Coronary artery (tissue), 2 donors: ENCODE data around the gene MINDY3.

ENCODE experiments used
- DNase-seq: peaks from one replicate; pipeline ENCODE4 v3.0.0-alpha.2; 2017; ENCODE audit warnings: low spot score
- H3K27ac ChIP-seq, 2 donors: fragments of 200-600 bp; sonication (generic); one replicate each; pipeline ENCODE4 v1.5.1; 2016 to 2019
- H3K4me3 ChIP-seq: fragments of 200-600 bp; sonication (generic); 2 replicates; pipeline ENCODE4 v1.5.1; 2016; ENCODE audit warnings: mild to moderate bottlenecking, moderate library complexity
- TF ChIP-seq, protein P1 (sequence below): fragments of 200-600 bp; sonication (generic); IDR thresholded peaks from one replicate; pipeline ENCODE4 v1.5.1; 2019; ENCODE audit warnings: antibody characterized with exemption

MINDY3 gene

DNA sequence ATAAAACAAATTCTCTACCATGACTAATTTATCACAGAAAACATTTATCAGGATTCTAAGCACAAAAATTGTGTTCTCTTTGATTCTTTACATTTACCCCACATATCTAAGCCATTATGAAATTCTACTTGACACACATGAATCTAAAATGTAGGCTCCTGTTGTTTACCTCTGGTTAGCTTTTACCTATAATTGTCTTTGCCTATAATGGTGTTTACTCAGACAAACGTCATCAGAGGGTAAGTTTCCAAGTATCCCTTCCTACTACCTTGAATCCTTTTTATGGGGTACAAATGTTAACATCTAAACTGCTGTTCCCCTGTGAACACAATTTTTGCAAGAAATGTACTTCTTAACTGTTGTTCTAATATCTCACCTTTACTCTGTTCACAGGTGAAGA is 63.5 kb downstream of the MINDY3 start:
- H3K27ac ChIP-seq: no peak overlapping the region
- no peak overlapping the region for H3K4me3 ChIP-seq
- TF ChIP-seq, protein P1, sequence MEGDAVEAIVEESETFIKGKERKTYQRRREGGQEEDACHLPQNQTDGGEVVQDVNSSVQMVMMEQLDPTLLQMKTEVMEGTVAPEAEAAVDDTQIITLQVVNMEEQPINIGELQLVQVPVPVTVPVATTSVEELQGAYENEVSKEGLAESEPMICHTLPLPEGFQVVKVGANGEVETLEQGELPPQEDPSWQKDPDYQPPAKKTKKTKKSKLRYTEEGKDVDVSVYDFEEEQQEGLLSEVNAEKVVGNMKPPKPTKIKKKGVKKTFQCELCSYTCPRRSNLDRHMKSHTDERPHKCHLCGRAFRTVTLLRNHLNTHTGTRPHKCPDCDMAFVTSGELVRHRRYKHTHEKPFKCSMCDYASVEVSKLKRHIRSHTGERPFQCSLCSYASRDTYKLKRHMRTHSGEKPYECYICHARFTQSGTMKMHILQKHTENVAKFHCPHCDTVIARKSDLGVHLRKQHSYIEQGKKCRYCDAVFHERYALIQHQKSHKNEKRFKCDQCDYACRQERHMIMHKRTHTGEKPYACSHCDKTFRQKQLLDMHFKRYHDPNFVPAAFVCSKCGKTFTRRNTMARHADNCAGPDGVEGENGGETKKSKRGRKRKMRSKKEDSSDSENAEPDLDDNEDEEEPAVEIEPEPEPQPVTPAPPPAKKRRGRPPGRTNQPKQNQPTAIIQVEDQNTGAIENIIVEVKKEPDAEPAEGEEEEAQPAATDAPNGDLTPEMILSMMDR: no peak
- DNase-seq: no peak

DNA sequence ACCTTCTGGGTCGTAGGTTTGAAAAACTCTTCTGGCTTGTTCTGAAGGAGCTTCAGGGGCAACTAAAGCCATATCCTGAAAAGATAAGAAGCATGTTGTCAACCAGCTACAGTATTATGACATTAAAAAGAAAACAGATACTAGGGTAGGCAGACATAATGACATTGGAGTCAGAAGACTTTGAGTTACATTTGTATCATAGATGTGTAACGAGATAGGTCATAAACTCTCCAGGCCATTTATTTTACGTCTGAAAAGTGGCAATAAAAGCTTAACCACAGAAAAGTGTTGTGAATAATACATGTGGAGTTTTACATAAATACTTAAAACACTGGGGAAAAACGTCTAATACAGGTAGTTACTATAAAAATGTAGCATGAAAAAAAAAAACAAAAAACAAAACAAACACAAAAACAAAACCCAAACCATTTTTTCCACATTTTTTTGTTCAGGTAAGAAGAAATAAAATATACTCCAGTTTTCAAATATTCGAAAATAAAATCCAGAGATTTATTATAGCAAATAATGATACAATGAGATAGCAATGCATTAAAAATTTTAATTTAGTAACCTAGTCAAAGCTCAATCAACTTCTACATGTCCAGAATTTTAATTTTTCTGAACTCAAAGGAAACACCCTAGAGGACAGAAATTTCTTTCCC is 64.1 kb downstream of the MINDY3 start:
- Histone ChIP-seq H3K4me3 (no peak overlapping the region), H3K27ac (no peak overlapping the region)
- TF ChIP-seq, protein P1: no peak
- no peak for DNase-seq

DNA sequence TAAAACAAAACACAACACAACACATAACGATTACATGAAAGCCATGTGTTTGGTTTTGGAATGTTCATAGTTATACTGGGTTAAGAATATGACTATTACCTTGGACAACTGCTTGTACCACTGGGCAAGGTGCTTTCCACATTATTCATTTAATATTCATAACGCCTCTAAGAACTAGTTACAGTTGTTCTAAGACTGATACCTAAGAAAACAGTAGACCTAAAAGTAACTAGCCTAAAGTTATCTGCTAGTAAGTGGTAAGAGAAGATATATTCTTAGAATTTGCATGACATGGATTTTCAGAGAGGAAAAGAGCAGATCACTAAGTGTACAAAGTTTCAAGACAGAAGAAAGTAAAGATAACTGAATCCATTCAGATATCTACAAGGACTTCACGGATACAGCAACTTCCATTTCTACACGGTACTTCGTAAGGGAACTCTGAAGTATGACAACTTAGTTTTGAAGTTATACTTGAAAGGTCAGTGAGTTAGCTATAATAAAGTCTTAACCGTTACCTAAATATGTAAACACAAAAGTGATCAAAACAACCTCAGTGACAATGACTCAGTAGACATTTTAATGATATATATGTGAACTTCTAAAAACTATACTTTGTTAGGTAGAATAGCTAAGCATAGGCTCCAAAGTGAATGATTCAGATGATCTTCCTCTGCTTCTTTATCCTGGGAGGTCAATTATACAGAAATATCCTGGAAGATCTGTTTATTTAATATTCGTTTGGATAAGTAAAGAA is 65.1 kb downstream of the MINDY3 start:
- H3K4me3 ChIP-seq: no peak overlapping the region
- no peak for DNase-seq
- TF ChIP-seq, protein P1: no peak
- H3K27ac ChIP-seq: no peak overlapping the region

DNA sequence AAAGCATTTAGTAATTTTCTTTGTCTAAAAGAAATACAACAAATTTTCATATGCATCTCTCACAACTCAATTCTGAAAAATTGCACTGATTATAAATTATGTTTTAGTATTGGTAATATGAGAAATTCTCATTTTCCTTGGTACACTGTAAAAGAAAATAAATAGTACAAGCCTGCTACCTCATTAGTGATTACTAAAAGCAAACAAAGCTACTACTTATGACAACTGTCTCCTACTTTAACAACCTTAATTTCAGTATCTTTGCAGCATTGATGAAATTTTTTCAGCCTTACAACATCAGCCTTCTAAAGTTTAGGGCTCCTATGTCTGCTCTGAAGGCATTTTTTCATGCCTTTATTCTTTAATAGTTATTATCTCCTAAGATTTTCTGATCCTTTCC is 65.7 kb downstream of the MINDY3 start:
- Histone ChIP-seq H3K4me3 (no peak overlapping the region), H3K27ac (no peak overlapping the region)
- no peak for DNase-seq
- TF ChIP-seq, protein P1: no peak

DNA sequence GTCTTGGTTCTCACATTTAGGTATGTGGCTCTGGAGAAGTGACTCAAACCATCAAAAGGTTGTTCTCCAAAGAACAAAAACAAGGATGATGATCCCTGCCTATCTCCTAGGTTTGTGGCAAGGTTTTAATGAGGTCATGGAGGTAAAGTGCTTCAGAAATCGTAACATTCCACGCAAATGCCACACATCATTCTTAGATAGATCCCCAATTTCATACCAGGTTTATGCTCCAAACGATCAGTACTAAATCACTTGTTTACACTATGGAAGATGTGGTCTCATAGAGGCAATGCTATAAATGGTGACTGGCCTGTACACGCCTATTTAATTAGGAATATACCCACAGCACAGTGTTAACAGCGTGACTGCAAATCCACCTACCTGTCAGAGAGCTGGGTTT is 66.6 kb downstream of the MINDY3 start:
- TF ChIP-seq, protein P1: no peak
- no peak overlapping the region for H3K4me3 ChIP-seq
- no peak for DNase-seq
- H3K27ac ChIP-seq: no peak overlapping the region

DNA sequence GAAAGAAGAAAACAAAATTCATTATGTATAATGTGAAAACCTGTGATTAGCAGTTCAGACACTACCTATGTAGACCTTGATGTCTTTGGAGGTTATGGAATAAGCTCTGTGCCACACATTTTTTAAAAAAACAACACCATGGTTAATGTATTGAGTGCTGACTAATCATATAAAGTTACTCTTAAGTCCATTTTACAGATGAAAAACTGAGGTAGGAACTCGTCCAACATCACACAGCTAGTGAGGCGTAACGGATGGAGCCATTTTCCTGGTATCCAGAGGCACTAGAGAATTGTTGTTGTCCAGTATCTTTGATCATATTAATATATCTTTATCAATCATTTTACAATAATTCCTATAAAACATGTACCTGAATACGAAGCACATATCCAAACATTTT is 67.5 kb downstream of the MINDY3 start:
- Histone ChIP-seq H3K27ac (peak overlapping the region; percentile 6 to 61), H3K4me3 (no peak overlapping the region)
- no peak for DNase-seq
- TF ChIP-seq, protein P1: no peak
